ENCODE results near the gene FIZ1. TPM values are rescaled to one million over a fixed set of nuclear protein-coding genes. Genes with fewer than 3 reads are reported as not detected.

Gene FIZ1
- total RNA-seq, 4 donors from 2014 or later: 4.8 to 11.7 (median 7.9) TPM

- H3K4me3 ChIP-seq: no peak overlapping the region
These were observed 23.1 kb upstream of the FIZ1 start for GRCh38 chr19:55622242-55622969.

GRCh38 chr19:55621673-55622231 lies 22.4 kb upstream of the FIZ1 start:
- H3K36me3 ChIP-seq: peaks cover 0 to 44% (median 4%) of the 10 kb centered on the region in 3 donors
- H3K4me3 ChIP-seq: no peak overlapping the region
- TF ChIP-seq POLR2A (IDR thresholded peaks at IDR 0.05) (no peak), EP300 (IDR thresholded peaks at IDR 0.05) (no peak)
- TF ChIP-seq, protein P1, sequence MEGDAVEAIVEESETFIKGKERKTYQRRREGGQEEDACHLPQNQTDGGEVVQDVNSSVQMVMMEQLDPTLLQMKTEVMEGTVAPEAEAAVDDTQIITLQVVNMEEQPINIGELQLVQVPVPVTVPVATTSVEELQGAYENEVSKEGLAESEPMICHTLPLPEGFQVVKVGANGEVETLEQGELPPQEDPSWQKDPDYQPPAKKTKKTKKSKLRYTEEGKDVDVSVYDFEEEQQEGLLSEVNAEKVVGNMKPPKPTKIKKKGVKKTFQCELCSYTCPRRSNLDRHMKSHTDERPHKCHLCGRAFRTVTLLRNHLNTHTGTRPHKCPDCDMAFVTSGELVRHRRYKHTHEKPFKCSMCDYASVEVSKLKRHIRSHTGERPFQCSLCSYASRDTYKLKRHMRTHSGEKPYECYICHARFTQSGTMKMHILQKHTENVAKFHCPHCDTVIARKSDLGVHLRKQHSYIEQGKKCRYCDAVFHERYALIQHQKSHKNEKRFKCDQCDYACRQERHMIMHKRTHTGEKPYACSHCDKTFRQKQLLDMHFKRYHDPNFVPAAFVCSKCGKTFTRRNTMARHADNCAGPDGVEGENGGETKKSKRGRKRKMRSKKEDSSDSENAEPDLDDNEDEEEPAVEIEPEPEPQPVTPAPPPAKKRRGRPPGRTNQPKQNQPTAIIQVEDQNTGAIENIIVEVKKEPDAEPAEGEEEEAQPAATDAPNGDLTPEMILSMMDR (IDR thresholded peaks at IDR 0.05): no peak
- peaks cover 4 to 22% (median 6%) of the 10 kb centered on the region in 4 donors for H3K4me1 ChIP-seq
- no peak for DNase-seq (ENCODE audit: low spot score in 2 of 2)
- H3K9me3 ChIP-seq: no peaks in the 10 kb centered on the region
- WGBS, 2 donors: 94 to 95% methylated on average over 38 to 55 of the region's 55 CpGs
- no peak overlapping the region for H3K27ac ChIP-seq
- no peaks in the 10 kb centered on the region for H3K27me3 ChIP-seq

More at GRCh38 chr19:55622242-55622969, 23.1 kb upstream of the FIZ1 start:
- Histone ChIP-seq H3K27ac (no peak overlapping the region), H3K27me3 (no peaks in the 10 kb centered on the region), H3K36me3 (peaks cover 0 to 38% (median 4%) of the 10 kb centered on the region in 3 donors), H3K4me1 (peaks cover 4 to 22% (median 6%) of the 10 kb centered on the region in 4 donors), H3K9me3 (no peaks in the 10 kb centered on the region)
- TF ChIP-seq POLR2A (IDR thresholded peaks at IDR 0.05) (no peak), EP300 (IDR thresholded peaks at IDR 0.05) (no peak)
- TF ChIP-seq, protein P1 (IDR thresholded peaks at IDR 0.05): no peak
- 86 to 94% methylated on average over 13 to 36 of the region's 40 CpGs for WGBS, 2 donors
- no peak for DNase-seq (ENCODE audit: low spot score in 2 of 2)

- DNase-seq (ENCODE audit: low spot score in 2 of 2): no peak
- H3K4me3 ChIP-seq: no peak overlapping the region
- 78 to 84% methylated on average over 9 of the region's 9 CpGs for WGBS, 2 donors
- H3K27me3 ChIP-seq: no peaks in the 10 kb centered on the region
- TF ChIP-seq, protein P1 (IDR thresholded peaks at IDR 0.05): no peak
- TF ChIP-seq POLR2A (IDR thresholded peaks at IDR 0.05): no peak
- no peak overlapping the region for H3K27ac ChIP-seq
- H3K9me3 ChIP-seq: no peaks in the 10 kb centered on the region
- peaks cover 4 to 22% (median 6%) of the 10 kb centered on the region in 4 donors for H3K4me1 ChIP-seq
- peaks cover 0 to 50% (median 4%) of the 10 kb centered on the region in 3 donors for H3K36me3 ChIP-seq
These were observed 21.9 kb upstream of the FIZ1 start for GRCh38 chr19:55621205-55621672.

- WGBS, 2 donors: 80 to 84% methylated on average over 11 to 12 of the region's 12 CpGs
- no peaks in the 10 kb centered on the region for H3K27me3 ChIP-seq
- TF ChIP-seq POLR2A (IDR thresholded peaks at IDR 0.05) (no peak), EP300 (IDR thresholded peaks at IDR 0.05) (no peak)
- TF ChIP-seq, protein P1 (IDR thresholded peaks at IDR 0.05): no peak
- H3K9me3 ChIP-seq: no peaks in the 10 kb centered on the region
- H3K4me3 ChIP-seq: no peak overlapping the region
- DNase-seq (ENCODE audit: low spot score in 2 of 2): no peak
- peaks cover 4 to 22% (median 6%) of the 10 kb centered on the region in 4 donors for H3K4me1 ChIP-seq
- peaks cover 3 to 56% (median 4%) of the 10 kb centered on the region in 3 donors for H3K36me3 ChIP-seq
- H3K27ac ChIP-seq: no peak overlapping the region
These were observed 21.3 kb upstream of the FIZ1 start for GRCh38 chr19:55620410-55621204.
